OCI-LY7 (cell line): ENCODE results near the gene KCNN3.

Experiments
- EZH2phosphoT487 ChIP-seq: fragments of 200-600 bp; sonication (generic); IDR thresholded peaks from 2 replicates; pipeline ENCODE4 v1.6.1; 2018; ENCODE audit warnings: low read depth, borderline replicate concordance, mild to moderate bottlenecking, mixed run types, antibody characterized with exemption, low read length, moderate library complexity, mixed read lengths
- TF ChIP-seq, protein P1 (sequence below): fragments of 200-600 bp; sonication (generic); conservative IDR thresholded peaks from 2 replicates; pipeline ENCODE4 v1.5.1; 2014; ENCODE audit warnings: mild to moderate bottlenecking, antibody characterized with exemption, low read length, moderate library complexity, mixed read lengths

DNA sequence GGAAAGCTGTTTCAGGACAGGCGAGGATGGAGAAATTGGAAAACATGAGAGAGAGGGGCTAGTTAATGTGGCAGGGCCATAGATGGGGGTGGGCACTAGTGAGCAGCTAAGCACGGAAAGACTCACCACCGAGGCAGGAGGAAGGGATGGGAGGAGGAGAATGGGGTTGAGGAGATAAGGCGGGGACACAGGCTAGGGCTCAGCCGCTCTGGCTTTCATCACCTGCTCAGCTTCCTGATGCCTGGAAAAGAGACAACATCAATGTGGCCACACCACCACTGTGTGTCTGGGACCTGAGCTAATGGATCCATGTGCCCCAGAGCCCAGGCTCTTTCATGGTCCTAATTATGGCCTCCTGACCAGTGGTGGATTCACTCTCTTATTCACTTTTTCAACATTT is 38.9 kb upstream of the KCNN3 start:
- TF ChIP-seq, protein P1, sequence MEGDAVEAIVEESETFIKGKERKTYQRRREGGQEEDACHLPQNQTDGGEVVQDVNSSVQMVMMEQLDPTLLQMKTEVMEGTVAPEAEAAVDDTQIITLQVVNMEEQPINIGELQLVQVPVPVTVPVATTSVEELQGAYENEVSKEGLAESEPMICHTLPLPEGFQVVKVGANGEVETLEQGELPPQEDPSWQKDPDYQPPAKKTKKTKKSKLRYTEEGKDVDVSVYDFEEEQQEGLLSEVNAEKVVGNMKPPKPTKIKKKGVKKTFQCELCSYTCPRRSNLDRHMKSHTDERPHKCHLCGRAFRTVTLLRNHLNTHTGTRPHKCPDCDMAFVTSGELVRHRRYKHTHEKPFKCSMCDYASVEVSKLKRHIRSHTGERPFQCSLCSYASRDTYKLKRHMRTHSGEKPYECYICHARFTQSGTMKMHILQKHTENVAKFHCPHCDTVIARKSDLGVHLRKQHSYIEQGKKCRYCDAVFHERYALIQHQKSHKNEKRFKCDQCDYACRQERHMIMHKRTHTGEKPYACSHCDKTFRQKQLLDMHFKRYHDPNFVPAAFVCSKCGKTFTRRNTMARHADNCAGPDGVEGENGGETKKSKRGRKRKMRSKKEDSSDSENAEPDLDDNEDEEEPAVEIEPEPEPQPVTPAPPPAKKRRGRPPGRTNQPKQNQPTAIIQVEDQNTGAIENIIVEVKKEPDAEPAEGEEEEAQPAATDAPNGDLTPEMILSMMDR, result no peak
- no peak for TF ChIP-seq EZH2phosphoT487
